K562 (cell line): Measurements from ENCODE around the gene PIK3CG. TPM values are rescaled to one million over a fixed set of nuclear protein-coding genes. Genes with fewer than 3 reads are reported as not detected.

Experiments
- ATAC-seq: fragments of 200-7000 bp; cut with Tn5 transposase; 3 replicates; pipeline ENCODE4 v1.9.1; 2020; ENCODE audit warnings: moderate library complexity
- BruUV-seq: library from RNA; stranded (reverse); fragments of 400-500 nt; replicated peaks from 2 replicates; lab custom pipeline; 2021; lab: Mats Ljungman, UMichigan
- CTCF ChIA-PET: fragments of 300-600 bp; formaldehyde crosslinking; extraction: SDS; loops from one replicate; lab custom pipeline; 2021; ENCODE audit warnings: low intra/inter-chr PET ratio; lab: Yijun Ruan, JAX
- POLR2A ChIA-PET: fragments of 300-600, 350-650 bp; sonication (Branson Sonifier 250); formaldehyde crosslinking; extraction: SDS; loops from one replicate; lab custom pipeline; 2021; ENCODE audit warnings: antibody characterized with exemption, inconsistent platforms; lab: Yijun Ruan, JAX
- DNase-seq, 4 experiments: peaks; one replicate each; pipeline versions ENCODE4 v3.0.0 to v3.0.0-alpha.2; 2011 to 2018; ENCODE audit warnings: low spot score in 3 of 4, mixed read lengths in 3 of 4; ENCODE audit errors: extremely low read depth in 1 of 4
- FAIRE-seq: peaks from 2 replicates; lab custom pipeline; 2011; peaks lifted over from hg19 to GRCh38; lab: Jason Lieb, UNC
- H2AFZ ChIP-seq: 2 replicates; pipeline ENCODE4 v1.6.0; 2011; ENCODE audit warnings: low read depth, low read length, control low read depth, inconsistent platforms
- H3K27ac ChIP-seq: fragments of 200-600 bp; 3 replicates; pipeline ENCODE4 v1.8.0; 2011; ENCODE audit warnings: low read depth, mild to moderate bottlenecking, control low read depth, inconsistent platforms, low read length, moderate library complexity, mixed read lengths; ENCODE audit errors: extremely low read depth
- H3K27me3 ChIP-seq, 2 experiments: fragments of 300-600 bp in 1 of 2; 2 replicates in 1 of 2; 3 replicates in 1 of 2; pipeline versions ENCODE4 v1.6.0 to v1.8.0; 2011; ENCODE audit warnings: inconsistent platforms in 2 of 2, low read length in 2 of 2, mild to moderate bottlenecking in 1 of 2, mixed read lengths in 1 of 2, moderate library complexity in 1 of 2; ENCODE audit not compliant: control insufficient read depth in 2 of 2, insufficient read depth in 2 of 2
- H3K36me3 ChIP-seq: fragments of 300-600 bp; 3 replicates; pipeline ENCODE4 v1.8.0; 2011; ENCODE audit warnings: mild to moderate bottlenecking, low read length, inconsistent platforms; ENCODE audit not compliant: control insufficient read depth, insufficient read depth
- H3K4me1 ChIP-seq, 2 experiments: fragments of 200-600 bp in 1 of 2; replicated peaks in 1 of 2; 2 replicates in 1 of 2; 3 replicates in 1 of 2; pipeline versions ENCODE4 v1.5.1 to v1.8.0; 2011; ENCODE audit warnings: inconsistent platforms in 2 of 2, low read length in 2 of 2, mild to moderate bottlenecking in 1 of 2, mixed read lengths in 1 of 2, moderate library complexity in 1 of 2; ENCODE audit not compliant: control insufficient read depth in 2 of 2, insufficient read depth in 2 of 2
- H3K4me2 ChIP-seq: 2 replicates; pipeline ENCODE4 v1.6.1; 2011; ENCODE audit warnings: low read length, control low read depth, inconsistent platforms, mixed read lengths; ENCODE audit not compliant: insufficient read depth
- H3K4me3 ChIP-seq: fragments of 200-600 bp; sonication (generic), shearing (Covaris generic); 2 replicates; pipeline ENCODE4 v1.5.1; 2016; ENCODE audit warnings: control low read depth, inconsistent platforms
- H3K79me2 ChIP-seq: fragments of 200-600 bp; 3 replicates; pipeline ENCODE4 v1.8.0; 2011; ENCODE audit warnings: low read length, inconsistent platforms; ENCODE audit not compliant: control insufficient read depth, insufficient read depth
- H3K9ac ChIP-seq, 2 experiments: 2 replicates each; pipeline versions ENCODE4 v1.6.0 to v1.6.1; 2011; ENCODE audit warnings: low read depth in 2 of 2, low read length in 2 of 2, control low read depth in 1 of 2, inconsistent platforms in 1 of 2, mild to moderate bottlenecking in 1 of 2, mixed read lengths in 1 of 2; ENCODE audit not compliant: insufficient read depth in 1 of 2
- H3K9me1 ChIP-seq: one replicate; pipeline ENCODE4 v1.6.0; 2011; ENCODE audit warnings: inconsistent platforms, mild to moderate bottlenecking, low read length, moderate library complexity; ENCODE audit not compliant: control insufficient read depth, insufficient read depth
- H3K9me3 ChIP-seq: replicated peaks from 2 replicates; pipeline ENCODE4 v1.5.1; 2011; ENCODE audit warnings: low read depth, low read length, inconsistent platforms; ENCODE audit not compliant: control insufficient read depth, insufficient read depth
- H4K20me1 ChIP-seq: replicated peaks from 2 replicates; pipeline ENCODE4 v1.6.1; 2011; ENCODE audit warnings: low read length, inconsistent platforms, mixed read lengths; ENCODE audit not compliant: control insufficient read depth, insufficient read depth
- MAFG ChIP-seq: fragments of 450-650 bp; conservative IDR thresholded peaks from 2 replicates; pipeline ENCODE4 v1.6.1; 2016; ENCODE audit warnings: missing genetic modification characterization, missing compliant biosample characterization
- WGBS: fragments of 100-300 bp; shearing (Covaris generic); methylation state at CpG from one replicate; pipeline ENCODE4 v1.1.6; 2016; ENCODE audit warnings: low coverage, mixed read lengths; ENCODE audit not compliant: insufficient coverage; ENCODE audit errors: missing lambda C conversion rate; 5-methylcytosine and 5-hydroxymethylcytosine counted together
- in situ Hi-C: fragments of 300-500 bp; cut with MboI; formaldehyde crosslinking; loops from 4 replicates; pipeline ENCODE4 v1.15.0; 2018; ENCODE audit warnings: inconsistent platforms, mixed read lengths
- intact Hi-C: fragments of 100-400 bp; cut with micrococcal nuclease; formaldehyde crosslinking; loops from 2 replicates; pipeline ENCODE4 v1.14.2; 2022
- polyA plus RNA-seq, 8 experiments: library from polyadenylated mRNA; depleted of rRNA in 4 of 8; stranded (reverse) in 5 of 8; unstranded in 3 of 8; fragments of >200 nt; fragmentation: Nextera tagmentation in 2 of 8; fragmentation: Illumina TruSeq in 1 of 8; extraction: Ambion mirVana in 2 of 8; extraction: Trizol in 1 of 8; gene quantifications; 2 replicates each; pipeline versions ENCODE4 v1.2.1 to v1.2.3, GENCODE V29; 2011 to 2014; ENCODE audit warnings: inconsistent platforms in 1 of 8, missing spikeins in 1 of 8
- total RNA-seq, 7 experiments: library from RNA; depleted of rRNA in 6 of 7; stranded (reverse); fragments of >200 nt in 6 of 7; fragmentation: Illumina TruSeq in 2 of 7; extraction: Trizol in 2 of 7; gene quantifications; 2 replicates each; pipeline versions ENCODE4 v1.2.1 to v1.2.3, GENCODE V29; 2011 to 2021; ENCODE audit warnings: low replicate concordance in 1 of 7
- TF ChIP-seq, protein P1 (sequence below): fragments of 450-650 bp; IDR thresholded peaks from 2 replicates; pipeline ENCODE4 v1.6.1; 2018; ENCODE audit warnings: mild to moderate bottlenecking, low read depth; ENCODE audit not compliant: partially characterized antibody

PIK3CG gene
- total and polyA plus RNA-seq, 9 of the 15 experiments (the other 6 are each of a cell fraction or from before 2014, with no cell fraction given): 5.3 to 42.5 (median 29.0) TPM

GRCh38 chr7:106901828-106902441 lies 36.9 kb downstream of the PIK3CG start:
- intact Hi-C loops (no loop called here), in situ Hi-C loops (no loop called here)
- ATAC-seq (no peak), FAIRE-seq (no peak), DNase-seq (no peak)
- Histone ChIP-seq H3K4me3 (no peak overlapping the region), H3K4me2 (no peak overlapping the region), H3K9me1 (no peaks in the 10 kb centered on the region), H3K9me3 (no peaks in the 10 kb centered on the region), H3K27ac (no peak overlapping the region), H3K36me3 (peaks cover 13% of the 10 kb centered on the region; the same call in 1 of the 3 replicates), H3K79me2 (no peaks in the 10 kb centered on the region), H3K4me1 (no peaks in the 10 kb centered on the region; a peak in 1 of 5 replicates), H3K27me3 (no peaks in the 10 kb centered on the region), H4K20me1 (no peaks in the 10 kb centered on the region), H2AFZ (no peak overlapping the region), H3K9ac (no peak overlapping the region)
- TF ChIP-seq, protein P1, sequence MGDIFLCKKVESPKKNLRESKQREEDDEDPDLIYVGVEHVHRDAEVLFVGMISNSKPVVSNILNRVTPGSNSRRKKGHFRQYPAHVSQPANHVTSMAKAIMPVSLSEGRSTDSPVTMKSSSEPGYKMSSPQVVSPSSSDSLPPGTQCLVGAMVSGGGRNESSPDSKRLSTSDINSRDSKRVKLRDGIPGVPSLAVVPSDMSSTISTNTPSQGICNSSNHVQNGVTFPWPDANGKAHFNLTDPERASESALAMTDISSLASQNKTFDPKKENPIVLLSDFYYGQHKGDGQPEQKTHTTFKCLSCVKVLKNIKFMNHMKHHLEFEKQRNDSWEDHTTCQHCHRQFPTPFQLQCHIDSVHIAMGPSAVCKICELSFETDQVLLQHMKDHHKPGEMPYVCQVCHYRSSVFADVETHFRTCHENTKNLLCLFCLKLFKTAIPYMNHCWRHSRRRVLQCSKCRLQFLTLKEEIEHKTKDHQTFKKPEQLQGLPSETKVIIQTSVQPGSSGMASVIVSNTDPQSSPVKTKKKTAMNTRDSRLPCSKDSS: no peak
- TF ChIP-seq MAFG (tag): 0 out of 2 replicates have a peak, but pooled peaks have one; percentile 7
- ChIA-PET CTCF (interaction anchor here (0.6 kb wide), 1 partner anchor 266 kb away, joined by 4 read pairs; no protein-coding TSS in a partner anchor), POLR2A (interaction anchor here (1.2 kb wide), 1 partner anchor 11 kb away, joined by 5 read pairs; no protein-coding TSS in a partner anchor)
- WGBS: 59% methylated on average over 4 of the region's 4 CpGs
- BruUV-seq: no TSS peak
